ENCODE measurements around the gene LRP4. TPM values are rescaled to one million over a fixed set of nuclear protein-coding genes. Genes with fewer than 3 reads are reported as not detected.

The LRP4 gene
- total and polyA plus RNA-seq, 2 of the 13 experiments (the other 11 are each of a cell fraction or from before 2014, with no cell fraction given), result 4.7 to 13.3 TPM

- TF ChIP-seq SRF (IDR thresholded peaks at IDR 0.05; ENCODE audit: low read depth, low read length), result peak; percentile 72; the same call in 1 of the 2 replicates
- TF ChIP-seq ZBTB49 (CRISPR knock-in tag; IDR thresholded peaks at IDR 0.05; ENCODE audit: borderline replicate concordance), result no peak
- no peak for TF ChIP-seq TFAP4 (IDR thresholded peaks at IDR 0.05; ENCODE audit: borderline replicate concordance, low read depth)
- no peak for TF ChIP-seq GATA4 (IDR thresholded peaks at IDR 0.05; ENCODE audit: borderline replicate concordance, low read depth)
- TF ChIP-seq BRCA1 (CRISPR knock-in tag; IDR thresholded peaks at IDR 0.05), result no peak
- TF ChIP-seq CSRNP2 (CRISPR knock-in tag; conservative IDR thresholded peaks at IDR 0.05; ENCODE audit: low read depth), result no peak
- no peak for TF ChIP-seq SP5 (CRISPR knock-in tag; IDR thresholded peaks at IDR 0.05; ENCODE audit: borderline replicate concordance, low read depth)
- no peak for TF ChIP-seq ZNF496 (CRISPR knock-in tag; IDR thresholded peaks at IDR 0.05; ENCODE audit: insufficient replicate concordance)
- TF ChIP-seq ZNF260 (CRISPR knock-in tag; IDR thresholded peaks at IDR 0.05; ENCODE audit: borderline replicate concordance, low read depth), result no peak
- TF ChIP-seq NFIB (CRISPR knock-in tag; IDR thresholded peaks at IDR 0.05; ENCODE audit: borderline replicate concordance), result no peak
- TF ChIP-seq ZXDC (CRISPR knock-in tag; IDR thresholded peaks at IDR 0.05), result no peak
- no peak for TF ChIP-seq E2F1 (CRISPR knock-in tag; IDR thresholded peaks at IDR 0.05)
- no peak for TF ChIP-seq ZBTB8A (CRISPR knock-in tag; IDR thresholded peaks at IDR 0.05; ENCODE audit: borderline replicate concordance, low read depth)
- no peak for TF ChIP-seq PTBP1 (IDR thresholded peaks at IDR 0.05; ENCODE audit: low read depth, low read length, poor library complexity, severe bottlenecking)
- TF ChIP-seq ZNF577 (CRISPR knock-in tag; IDR thresholded peaks at IDR 0.05; ENCODE audit: borderline replicate concordance, low read depth), result no peak
- TF ChIP-seq ZNF770 (CRISPR knock-in tag; IDR thresholded peaks at IDR 0.05), result no peak
These were observed 18.1 kb upstream of the LRP4 start, which contains the start of gene CSTPP1 (continued) for GRCh38 chr11:46936138-46937110.

All from HepG2 (cell line).